GM23338 (cell line): ENCODE data around the gene ARHGAP42. TPM values are rescaled to one million over a fixed set of nuclear protein-coding genes. Genes with fewer than 3 reads are reported as not detected.

ENCODE experiments used
- ETS1 ChIP-seq: IDR thresholded peaks from 2 replicates; pipeline ENCODE4 v1.6.1; 2016; ENCODE audit warnings: antibody characterized with exemption
- EZH2 ChIP-seq: fragments of 200-600 bp; sonication (generic); IDR thresholded peaks from one replicate; pipeline ENCODE4 v1.8.0; 2017; ENCODE audit warnings: antibody characterized with exemption, mild to moderate bottlenecking, low read depth; ENCODE audit not compliant: unreplicated experiment
- JUNB ChIP-seq: IDR thresholded peaks from one replicate; pipeline ENCODE4 v1.6.1; 2016; ENCODE audit warnings: antibody characterized with exemption; ENCODE audit not compliant: unreplicated experiment
- REST ChIP-seq: IDR thresholded peaks from one replicate; pipeline ENCODE4 v1.6.1; 2018; ENCODE audit warnings: antibody characterized with exemption; ENCODE audit not compliant: unreplicated experiment
- STAT1 ChIP-seq: IDR thresholded peaks from one replicate; pipeline ENCODE4 v1.6.1; 2016; ENCODE audit warnings: antibody characterized with exemption; ENCODE audit not compliant: unreplicated experiment
- polyA plus RNA-seq: library from polyadenylated mRNA; unstranded; fragments of >200 nt; fragmentation: Nextera tagmentation; extraction: Ambion mirVana; gene quantifications from 2 replicates; pipeline ENCODE4 v1.2.1, GENCODE V29; 2016
- total RNA-seq: library from RNA; depleted of rRNA; stranded (reverse); fragments of >200 nt; shearing (Covaris generic); gene quantifications from 2 replicates; pipeline ENCODE4 v1.2.3, GENCODE V29; 2014
- TF ChIP-seq, protein P1 (sequence below): fragments of 250-450 bp; sonication (Bioruptor Pico); IDR thresholded peaks from 2 replicates; pipeline ENCODE4 v1.5.0; 2020; ENCODE audit warnings: mild to moderate bottlenecking, moderate library complexity

ARHGAP42 gene
- total and polyA plus RNA-seq, 2 experiments from 2014 or later: 23.7 to 35.7 TPM

GRCh38 chr11:100793525-100793924 is 106.4 kb downstream of the ARHGAP42 start (continued):
- TF ChIP-seq, protein P1, sequence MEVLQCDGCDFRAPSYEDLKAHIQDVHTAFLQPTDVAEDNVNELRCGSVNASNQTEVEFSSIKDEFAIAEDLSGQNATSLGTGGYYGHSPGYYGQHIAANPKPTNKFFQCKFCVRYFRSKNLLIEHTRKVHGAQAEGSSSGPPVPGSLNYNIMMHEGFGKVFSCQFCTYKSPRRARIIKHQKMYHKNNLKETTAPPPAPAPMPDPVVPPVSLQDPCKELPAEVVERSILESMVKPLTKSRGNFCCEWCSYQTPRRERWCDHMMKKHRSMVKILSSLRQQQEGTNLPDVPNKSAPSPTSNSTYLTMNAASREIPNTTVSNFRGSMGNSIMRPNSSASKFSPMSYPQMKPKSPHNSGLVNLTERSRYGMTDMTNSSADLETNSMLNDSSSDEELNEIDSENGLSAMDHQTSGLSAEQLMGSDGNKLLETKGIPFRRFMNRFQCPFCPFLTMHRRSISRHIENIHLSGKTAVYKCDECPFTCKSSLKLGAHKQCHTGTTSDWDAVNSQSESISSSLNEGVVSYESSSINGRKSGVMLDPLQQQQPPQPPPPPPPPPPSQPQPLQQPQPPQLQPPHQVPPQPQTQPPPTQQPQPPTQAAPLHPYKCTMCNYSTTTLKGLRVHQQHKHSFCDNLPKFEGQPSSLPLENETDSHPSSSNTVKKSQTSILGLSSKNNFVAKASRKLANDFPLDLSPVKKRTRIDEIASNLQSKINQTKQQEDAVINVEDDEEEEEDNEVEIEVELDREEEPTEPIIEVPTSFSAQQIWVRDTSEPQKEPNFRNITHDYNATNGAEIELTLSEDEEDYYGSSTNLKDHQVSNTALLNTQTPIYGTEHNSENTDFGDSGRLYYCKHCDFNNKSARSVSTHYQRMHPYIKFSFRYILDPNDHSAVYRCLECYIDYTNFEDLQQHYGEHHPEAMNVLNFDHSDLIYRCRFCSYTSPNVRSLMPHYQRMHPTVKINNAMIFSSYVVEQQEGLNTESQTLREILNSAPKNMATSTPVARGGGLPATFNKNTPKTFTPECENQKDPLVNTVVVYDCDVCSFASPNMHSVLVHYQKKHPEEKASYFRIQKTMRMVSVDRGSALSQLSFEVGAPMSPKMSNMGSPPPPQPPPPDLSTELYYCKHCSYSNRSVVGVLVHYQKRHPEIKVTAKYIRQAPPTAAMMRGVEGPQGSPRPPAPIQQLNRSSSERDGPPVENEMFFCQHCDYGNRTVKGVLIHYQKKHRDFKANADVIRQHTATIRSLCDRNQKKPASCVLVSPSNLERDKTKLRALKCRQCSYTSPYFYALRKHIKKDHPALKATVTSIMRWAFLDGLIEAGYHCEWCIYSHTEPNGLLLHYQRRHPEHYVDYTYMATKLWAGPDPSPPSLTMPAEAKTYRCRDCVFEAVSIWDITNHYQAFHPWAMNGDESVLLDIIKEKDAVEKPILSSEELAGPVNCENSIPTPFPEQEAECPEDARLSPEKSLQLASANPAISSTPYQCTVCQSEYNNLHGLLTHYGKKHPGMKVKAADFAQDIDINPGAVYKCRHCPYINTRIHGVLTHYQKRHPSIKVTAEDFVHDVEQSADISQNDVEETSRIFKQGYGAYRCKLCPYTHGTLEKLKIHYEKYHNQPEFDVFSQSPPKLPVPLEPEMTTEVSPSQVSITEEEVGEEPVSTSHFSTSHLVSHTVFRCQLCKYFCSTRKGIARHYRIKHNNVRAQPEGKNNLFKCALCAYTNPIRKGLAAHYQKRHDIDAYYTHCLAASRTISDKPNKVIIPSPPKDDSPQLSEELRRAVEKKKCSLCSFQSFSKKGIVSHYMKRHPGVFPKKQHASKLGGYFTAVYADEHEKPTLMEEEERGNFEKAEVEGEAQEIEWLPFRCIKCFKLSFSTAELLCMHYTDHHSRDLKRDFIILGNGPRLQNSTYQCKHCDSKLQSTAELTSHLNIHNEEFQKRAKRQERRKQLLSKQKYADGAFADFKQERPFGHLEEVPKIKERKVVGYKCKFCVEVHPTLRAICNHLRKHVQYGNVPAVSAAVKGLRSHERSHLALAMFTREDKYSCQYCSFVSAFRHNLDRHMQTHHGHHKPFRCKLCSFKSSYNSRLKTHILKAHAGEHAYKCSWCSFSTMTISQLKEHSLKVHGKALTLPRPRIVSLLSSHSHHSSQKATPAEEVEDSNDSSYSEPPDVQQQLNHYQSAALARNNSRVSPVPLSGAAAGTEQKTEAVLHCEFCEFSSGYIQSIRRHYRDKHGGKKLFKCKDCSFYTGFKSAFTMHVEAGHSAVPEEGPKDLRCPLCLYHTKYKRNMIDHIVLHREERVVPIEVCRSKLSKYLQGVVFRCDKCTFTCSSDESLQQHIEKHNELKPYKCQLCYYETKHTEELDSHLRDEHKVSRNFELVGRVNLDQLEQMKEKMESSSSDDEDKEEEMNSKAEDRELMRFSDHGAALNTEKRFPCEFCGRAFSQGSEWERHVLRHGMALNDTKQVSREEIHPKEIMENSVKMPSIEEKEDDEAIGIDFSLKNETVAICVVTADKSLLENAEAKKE (CRISPR knock-in tag): no peak
- no peak for TF ChIP-seq STAT1
- no peak for TF ChIP-seq JUNB
- no peak for TF ChIP-seq REST
- TF ChIP-seq EZH2: no peak
- TF ChIP-seq ETS1: no peak
